Left cardiac atrium (tissue), 4 donors: ENCODE data around the gene SEPTIN1. TPM values are rescaled to one million over a fixed set of nuclear protein-coding genes. Genes with fewer than 3 reads are reported as not detected.

Source experiments
- ATAC-seq, 2 donors: fragments of 200-7000 bp; cut with Tn5 transposase; one replicate each; pipeline ENCODE4 v1.9.1; 2020; ENCODE audit warnings: mild to moderate bottlenecking in 2 of 2, moderate library complexity in 2 of 2
- DNase-seq: peaks from one replicate; pipeline ENCODE4 v3.0.0-alpha.2; 2020
- intact Hi-C, 2 donors: fragments of 100-400 bp; cut with DNase I; formaldehyde crosslinking; loops; one replicate each; pipeline versions ENCODE4 v1.14.1 to v1.15.1; 2022 to 2023
- total RNA-seq, 2 donors: library from RNA; stranded (reverse); fragmentation: NEBNext Ultra II Directional; extraction: Animal tissue kit (Norgen Biotek cat#: 25700); gene quantifications; one replicate each; pipeline ENCODE4 v1.2.1, GENCODE V29; 2021
- donor health status: DM: no; HTN: yes; CAD: no.
- donor health status: DM: no; HTN: yes; CAD: no; lungs with severe emphysema.
- donor health status: DM: yes; HTN: yes; CAD: no.
- donor health status: Dilated cardiomyopathy.

Gene SEPTIN1
- total RNA-seq, 2 donors from 2014 or later = 2.0 to 3.4 TPM

GRCh38 chr16:30379158-30379783 lies 3.1 kb downstream of the SEPTIN1 start:
- DNase-seq (no peak), ATAC-seq (no peak)
- intact Hi-C loops = no loop called here

- intact Hi-C loops = no loop called here
- ATAC-seq = peak; percentile 97
- peak; percentile 99 for DNase-seq
Measured at GRCh38 chr16:30378236-30379157, 3.9 kb downstream of the SEPTIN1 start.

GRCh38 chr16:30377812-30378235 lies 4.5 kb downstream of the SEPTIN1 start:
- ATAC-seq (peak; percentile 77 to 78), DNase-seq (peak; percentile 97)
- intact Hi-C loops = no loop called here

GRCh38 chr16:30377050-30377811 lies 5.1 kb downstream of the SEPTIN1 start:
- no peak for ATAC-seq
- no peak for DNase-seq
- intact Hi-C loops = no loop called here

- ATAC-seq (no peak), DNase-seq (no peak)
- intact Hi-C loops = no loop called here
Measured at GRCh38 chr16:30376461-30376902, 5.9 kb downstream of the SEPTIN1 start.

- ATAC-seq = no peak
- intact Hi-C loops = no loop called here
- no peak for DNase-seq
Measured at GRCh38 chr16:30375864-30376263, 6.5 kb downstream of the SEPTIN1 start.

- ATAC-seq (no peak), DNase-seq (no peak)
- intact Hi-C loops = loop anchor here in 1 of 2 donors (5.0 kb wide), 1 partner anchor 33 kb away; the partner anchor contains the start of gene ZNF771
Measured at GRCh38 chr16:30374538-30374937, 7.8 kb downstream of the SEPTIN1 start, which contains the start of gene MYL11. MYL11 (plus strand) TSS chr16:30374802; CDS start chr16:30374858, 56 bp downstream.

- intact Hi-C loops = loop anchor here in 1 of 2 donors (5.0 kb wide), 1 partner anchor 35 kb away; the partner anchor contains the start of gene ZNF771
- DNase-seq = no peak
- no peak for ATAC-seq
Measured at GRCh38 chr16:30372725-30373124, 9.6 kb downstream of the SEPTIN1 start.

GRCh38 chr16:30372038-30372712 lies 10.2 kb downstream of the SEPTIN1 start:
- ATAC-seq (no peak), DNase-seq (no peak)
- intact Hi-C loops = loop anchor here in 1 of 2 donors (5.0 kb wide), 1 partner anchor 35 kb away; the partner anchor contains the start of gene ZNF771

- intact Hi-C loops = loop anchor here in 1 of 2 donors (5.0 kb wide), 1 partner anchor 36 kb away; the partner anchor contains the start of gene ZNF771
- DNase-seq (no peak), ATAC-seq (no peak)
Measured at GRCh38 chr16:30371248-30371816, 11.0 kb downstream of the SEPTIN1 start.

- intact Hi-C loops = loop anchor here in 1 of 2 donors (5.0 kb wide), 1 partner anchor 37 kb away; the partner anchor contains the start of gene ZNF771
- DNase-seq = peak; percentile 98
- peak; percentile 89 to 95 for ATAC-seq
Measured at GRCh38 chr16:30370456-30371247, 11.7 kb downstream of the SEPTIN1 start, which contains the start of gene TBC1D10B. TBC1D10B (minus strand) TSS chr16:30370494; CDS start chr16:30370183, 311 bp downstream.

GRCh38 chr16:30369938-30370455 lies 12.4 kb downstream of the SEPTIN1 start:
- DNase-seq (no peak), ATAC-seq (peak in 1 of 2 donors; percentile 6)
- intact Hi-C loops = loop anchor here in 1 of 2 donors (5.0 kb wide), 1 partner anchor 37 kb away; the partner anchor contains the start of gene ZNF771

- intact Hi-C loops = no loop called here
- no peak for ATAC-seq
- no peak for DNase-seq
Measured at GRCh38 chr16:30369091-30369937, 13.0 kb downstream of the SEPTIN1 start.

- ATAC-seq = no peak
- intact Hi-C loops = no loop called here
- no peak for DNase-seq
Measured at GRCh38 chr16:30368792-30369090, 13.6 kb downstream of the SEPTIN1 start.

GRCh38 chr16:30368122-30368791 lies 14.1 kb downstream of the SEPTIN1 start:
- intact Hi-C loops = no loop called here
- no peak for ATAC-seq

More at GRCh38 chr16:30368122-30368791, 14.1 kb downstream of the SEPTIN1 start:
- peak; percentile 55 for DNase-seq
